GM19463 (cell line): ENCODE measurements around the gene TFEB.
A peak's percentile ranks its signal among the peaks of the same experiment; 100 is the strongest.

Experiments
- ATAC-seq: cut with Tn5 transposase; IDR thresholded peaks from one replicate; pipeline ENCODE4 v1.9.1; 2021; ENCODE audit warnings: mild to moderate bottlenecking, moderate library complexity; ENCODE audit not compliant: unreplicated experiment

Gene TFEB

GRCh38 chr6:41708856-41709255 is 26.6 kb downstream of the TFEB start:
- ATAC-seq, result no peak

GRCh38 chr6:41707565-41708200 is 27.7 kb downstream of the TFEB start:
- no peak for ATAC-seq

DNA sequence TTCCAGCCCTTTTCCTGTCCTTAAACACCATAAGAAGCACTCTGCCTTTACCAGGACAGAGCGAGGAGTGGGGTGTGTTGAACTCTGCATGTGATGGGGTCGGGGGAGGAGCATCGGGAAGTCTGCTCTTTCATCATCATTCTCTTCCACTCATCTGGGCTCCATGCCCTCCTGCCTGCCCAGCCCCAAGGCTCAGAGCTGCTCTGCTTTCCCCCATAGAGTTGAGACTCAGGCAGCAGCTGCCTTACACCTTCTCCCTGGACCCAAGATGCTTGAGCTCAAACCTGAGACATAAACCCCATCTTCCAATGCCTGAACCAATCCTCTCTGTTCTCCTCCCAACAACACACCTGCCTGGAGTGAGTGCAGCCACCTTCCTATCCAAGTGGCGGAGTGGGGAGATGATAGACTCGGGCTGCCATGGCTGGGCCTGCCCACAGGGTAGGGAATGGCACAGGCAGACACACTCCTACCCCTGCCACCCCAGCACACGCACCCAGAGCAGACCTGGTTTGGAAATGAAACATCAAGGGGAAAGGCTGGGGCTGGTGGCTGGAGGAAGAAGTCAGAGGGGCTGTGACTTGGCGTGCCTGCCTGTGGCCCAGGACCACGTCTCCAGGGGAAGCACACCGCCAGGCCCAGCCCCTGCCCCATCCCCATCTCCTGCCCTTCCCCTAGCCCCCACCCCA is 28.4 kb downstream of the TFEB start:
- ATAC-seq, result no peak

DNA sequence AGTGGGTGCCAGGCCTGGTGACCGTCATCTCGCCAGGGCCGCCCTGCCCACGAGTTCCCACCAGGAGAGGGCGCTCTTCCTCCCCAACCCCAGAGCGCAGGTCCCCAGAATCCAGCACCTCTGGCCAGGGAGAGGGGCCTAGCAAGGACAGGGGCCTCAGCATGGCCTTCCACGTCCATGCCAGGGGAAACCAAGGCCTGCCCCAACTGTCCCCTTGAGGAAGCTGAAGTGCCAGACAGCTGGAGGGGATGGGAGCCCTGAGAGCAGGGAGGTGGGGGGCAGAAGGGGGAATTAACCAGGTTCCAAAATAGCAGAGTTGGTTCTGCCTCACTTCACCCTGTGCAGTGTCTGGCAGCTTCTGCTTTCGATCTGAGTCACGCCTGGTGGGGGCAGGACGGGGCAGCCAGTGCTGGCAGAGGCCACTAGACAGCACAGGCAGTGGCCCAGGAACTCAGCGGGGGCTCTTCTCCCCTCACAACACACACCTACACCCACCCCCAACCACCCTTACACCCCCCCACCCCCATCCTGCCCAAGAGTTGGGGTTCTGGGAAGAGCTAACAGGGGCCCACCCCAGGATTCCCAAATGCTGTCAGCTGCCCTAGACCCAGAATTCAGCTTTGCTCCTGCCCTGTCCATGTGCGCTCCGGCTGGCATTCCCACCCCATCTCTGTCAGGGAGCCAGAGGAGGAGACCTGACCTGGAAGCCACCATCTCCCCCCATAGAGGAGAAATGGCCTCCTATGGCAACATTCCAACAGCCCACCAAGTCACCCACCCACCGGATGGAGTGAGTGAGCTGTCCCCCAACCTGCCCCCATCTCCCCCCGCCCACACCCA is 29.2 kb downstream of the TFEB start:
- ATAC-seq, result peak; percentile 77

DNA sequence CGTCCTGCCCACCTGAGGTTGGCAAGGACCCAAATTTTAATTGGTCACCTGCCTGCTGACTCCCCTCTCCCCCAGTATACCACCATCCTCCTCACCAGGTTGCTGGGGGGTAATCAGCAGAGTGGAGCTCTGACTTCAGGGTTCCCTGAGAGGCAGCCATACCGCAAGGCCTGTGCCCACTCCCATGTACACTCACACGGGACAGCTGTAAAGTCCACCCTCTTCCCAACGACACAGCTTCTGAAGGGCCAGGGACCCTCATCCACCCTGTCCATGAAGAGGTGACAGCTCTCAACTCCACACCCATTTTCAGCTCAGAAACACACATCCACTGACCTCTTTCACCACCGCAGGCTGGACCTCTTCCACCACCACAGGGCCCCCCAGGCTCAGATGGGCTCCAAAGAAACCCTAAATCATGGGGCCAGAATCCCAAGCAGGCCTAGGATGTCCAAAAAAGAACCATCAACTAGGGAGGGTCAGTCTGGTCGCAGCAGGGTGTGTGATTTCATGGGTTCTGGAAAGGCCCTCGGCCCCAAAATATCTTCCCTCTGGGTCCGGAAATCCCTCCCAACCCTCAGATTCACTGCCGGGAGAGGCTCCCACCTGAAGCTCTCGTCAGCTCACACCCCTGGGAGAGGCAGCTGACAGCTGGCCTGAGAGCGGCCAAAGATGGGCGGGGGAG is 30.0 kb downstream of the TFEB start:
- no peak for ATAC-seq

DNA sequence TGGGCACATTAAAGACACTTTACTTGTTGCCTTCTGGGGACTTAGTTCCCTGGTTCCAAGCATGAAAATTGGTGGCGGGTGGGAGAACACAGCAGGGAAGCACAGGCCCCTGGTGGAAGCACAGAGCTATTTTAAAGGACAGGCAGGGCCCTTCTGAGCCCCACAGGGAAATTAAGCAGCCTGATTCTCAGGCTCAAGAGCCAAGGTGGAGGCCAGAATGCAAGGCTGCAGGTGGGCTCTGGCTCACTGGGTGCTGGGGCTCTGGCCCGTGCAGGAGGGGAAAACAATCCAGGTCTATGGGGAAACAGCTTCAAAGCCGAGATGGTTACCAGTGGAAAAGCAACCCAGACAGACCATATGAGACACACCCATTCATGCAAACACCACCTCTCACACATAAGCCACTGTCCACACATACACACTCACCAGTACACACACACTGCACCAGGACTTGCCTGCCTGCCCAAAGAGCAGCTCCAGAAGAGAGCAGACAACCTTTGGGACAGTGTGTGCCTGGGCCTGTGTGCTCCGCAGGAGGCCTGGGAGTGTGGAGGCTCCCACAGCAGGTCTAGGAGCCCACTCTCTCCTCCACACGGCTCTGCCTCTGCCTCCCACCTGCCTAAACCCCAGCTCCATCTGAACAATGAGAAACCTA is 30.6 kb downstream of the TFEB start:
- no peak for ATAC-seq

GRCh38 chr6:41704028-41704427 is 31.4 kb downstream of the TFEB start:
- no peak for ATAC-seq

DNA sequence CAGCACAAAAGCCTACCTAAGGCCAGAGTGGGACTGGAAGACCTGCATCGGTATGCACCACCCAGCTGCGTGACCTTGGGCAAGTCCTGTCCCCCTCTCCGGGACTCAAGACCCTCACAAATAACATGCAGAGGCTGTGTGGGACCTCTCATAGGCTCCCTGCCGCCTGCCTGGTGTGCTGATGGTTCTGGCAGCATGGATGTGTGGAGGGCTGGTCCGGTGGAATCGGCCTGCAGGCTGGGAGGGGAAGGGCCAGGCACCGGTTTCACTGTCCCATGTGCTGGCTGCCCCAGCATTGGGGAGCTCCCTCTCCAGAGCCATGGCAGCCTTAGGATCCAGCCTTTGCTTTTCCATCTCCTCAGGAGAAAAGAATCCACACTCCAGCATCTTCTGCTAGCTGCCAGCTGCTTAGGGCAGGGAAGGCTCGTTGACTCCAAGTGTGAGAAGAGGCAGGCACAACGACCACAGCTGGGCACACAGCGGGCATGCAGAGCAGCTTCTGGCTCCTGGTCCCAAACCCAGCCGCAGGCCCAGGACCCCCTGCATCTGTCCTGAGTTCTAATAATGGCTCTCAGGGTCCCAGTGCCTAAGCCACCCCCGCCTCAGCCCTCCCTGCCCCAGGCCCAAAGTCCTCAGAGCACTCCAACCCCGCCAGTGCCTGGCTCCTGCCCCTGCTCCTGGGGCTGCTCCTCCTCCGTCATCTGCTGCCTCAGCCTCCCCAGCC is 32.5 kb downstream of the TFEB start:
- no peak for ATAC-seq

DNA sequence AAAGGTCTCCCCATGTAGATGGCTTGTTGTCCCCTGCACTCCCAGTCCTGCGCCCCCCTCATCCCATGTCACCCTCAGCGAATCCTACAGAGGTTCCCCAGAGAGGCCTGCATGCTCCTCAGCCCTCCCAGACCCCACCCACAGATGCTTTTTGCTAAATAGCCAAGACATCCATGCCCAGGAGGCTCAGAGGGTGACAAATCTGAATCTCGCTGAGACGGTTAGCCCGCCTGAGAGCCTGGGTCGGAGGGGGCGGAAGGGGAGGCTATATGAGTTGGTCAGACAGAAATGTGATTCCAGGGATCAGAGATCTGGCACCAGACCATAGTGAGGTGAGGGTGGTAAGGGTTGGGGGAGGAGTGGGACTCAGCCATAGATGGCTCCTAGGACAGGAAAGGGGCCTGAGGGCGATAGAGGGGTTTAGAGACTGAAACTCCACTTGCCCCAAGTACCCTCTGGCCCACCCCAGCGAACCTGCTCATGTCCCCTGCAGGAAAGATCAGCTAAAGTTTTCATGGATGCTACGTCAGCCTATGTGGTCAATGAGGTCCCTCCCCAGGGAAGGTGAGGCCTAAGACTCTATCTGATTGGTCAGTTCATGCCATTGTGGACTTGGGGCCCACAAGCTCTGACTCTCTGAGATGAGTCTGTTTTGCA is 33.2 kb downstream of the TFEB start:
- ATAC-seq, result no peak

GRCh38 chr6:41700463-41701347 is 34.7 kb downstream of the TFEB start:
- no peak for ATAC-seq

- no peak for ATAC-seq
These were observed 36.3 kb downstream of the TFEB start for GRCh38 chr6:41699063-41699462.

DNA sequence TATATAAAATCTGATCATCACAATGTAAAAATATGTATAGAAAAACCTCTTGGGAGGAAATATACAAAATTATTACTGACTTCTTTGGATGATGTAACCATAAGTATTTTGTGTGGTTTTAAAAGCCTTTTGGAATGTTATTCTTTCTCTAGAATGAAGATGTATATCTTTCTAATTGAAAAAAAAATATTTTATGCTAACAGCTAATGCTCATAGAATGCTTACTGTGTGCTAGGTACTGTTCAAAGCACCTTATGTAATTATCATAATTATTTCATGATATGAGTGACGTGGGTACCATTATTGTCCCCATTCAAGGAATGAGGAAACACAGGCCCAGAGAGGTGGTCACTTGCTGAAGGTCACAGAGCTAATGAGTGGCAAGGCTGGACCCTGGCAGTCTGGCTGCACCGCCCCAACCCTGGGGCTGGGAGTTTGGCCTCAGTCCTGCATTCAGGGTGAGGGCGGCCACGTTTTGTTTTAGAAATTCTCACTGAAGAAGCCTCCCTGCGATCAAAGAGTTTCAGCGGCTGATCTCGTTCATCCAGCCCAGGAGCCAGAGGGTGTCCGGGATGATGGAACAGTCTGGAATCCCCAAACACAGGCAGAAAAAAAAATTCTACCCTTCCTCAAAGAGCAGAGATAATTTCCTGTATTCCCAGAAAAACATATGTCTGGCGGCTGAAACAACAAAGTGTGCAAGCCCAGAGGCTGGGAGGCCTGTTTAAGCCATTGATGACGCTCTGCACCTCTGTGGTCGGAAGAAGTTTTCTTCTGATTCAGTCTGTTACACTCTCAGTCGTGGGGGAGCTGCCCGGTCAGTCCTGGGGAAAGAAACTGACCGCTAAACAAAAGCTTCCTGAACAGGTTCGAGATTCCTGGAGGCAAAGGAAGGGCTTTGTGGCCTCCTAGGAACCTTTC is 37.3 kb downstream of the TFEB start:
- ATAC-seq, result no peak

DNA sequence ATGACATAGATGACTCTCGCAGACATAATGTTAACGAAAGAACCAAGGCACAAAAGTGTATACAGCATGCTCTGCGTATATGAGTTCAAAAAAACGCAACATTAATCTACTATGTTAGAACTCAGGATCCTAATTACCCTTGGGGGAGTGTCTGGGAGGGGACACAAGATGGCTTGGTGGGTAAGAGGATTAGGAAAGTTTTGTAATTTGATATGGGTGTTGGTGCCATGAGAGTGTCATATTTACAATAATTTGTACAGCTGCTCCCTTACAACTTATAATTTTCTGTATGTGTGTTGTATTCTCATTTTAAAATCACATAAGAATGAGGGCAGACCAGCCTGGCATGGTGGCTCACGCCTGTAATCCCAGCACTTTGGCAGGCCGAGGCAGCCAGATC is 38.6 kb downstream of the TFEB start:
- ATAC-seq, result no peak

GRCh38 chr6:41695825-41696224 is 39.6 kb downstream of the TFEB start:
- no peak for ATAC-seq

DNA sequence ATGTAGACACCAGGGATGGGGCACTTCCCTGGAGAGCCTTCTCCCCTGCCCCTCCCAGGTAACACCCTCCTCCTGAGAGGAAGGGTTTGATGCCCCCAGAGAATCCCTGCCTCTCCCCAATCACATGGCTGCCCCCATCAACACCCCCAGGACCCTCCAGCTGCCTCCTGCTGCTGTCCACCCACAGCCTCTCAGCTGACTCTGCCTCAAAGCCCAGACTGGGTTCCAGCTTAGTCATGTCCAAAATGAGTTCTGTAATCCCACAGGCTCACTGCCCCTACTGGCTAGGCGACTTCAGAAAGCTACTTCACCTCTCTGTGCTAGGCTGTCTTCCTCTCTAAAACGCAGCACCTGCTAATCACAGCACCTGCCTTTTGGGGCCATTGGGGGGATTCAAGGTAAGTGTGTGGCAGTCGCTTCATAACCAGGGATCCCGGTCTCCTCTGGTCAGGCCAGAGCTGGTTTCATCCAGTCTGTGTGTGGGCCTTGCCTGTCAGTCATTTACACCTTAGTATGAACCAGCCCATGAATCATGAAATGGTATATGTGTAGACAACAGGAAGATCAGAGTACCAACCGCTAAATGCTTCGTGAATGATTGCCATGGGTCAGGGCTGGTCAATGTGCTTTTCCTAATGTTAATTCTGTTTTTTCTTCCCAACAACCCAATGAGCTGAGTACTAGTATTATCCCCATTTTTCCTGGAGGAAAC is 40.4 kb downstream of the TFEB start:
- no peak for ATAC-seq

DNA sequence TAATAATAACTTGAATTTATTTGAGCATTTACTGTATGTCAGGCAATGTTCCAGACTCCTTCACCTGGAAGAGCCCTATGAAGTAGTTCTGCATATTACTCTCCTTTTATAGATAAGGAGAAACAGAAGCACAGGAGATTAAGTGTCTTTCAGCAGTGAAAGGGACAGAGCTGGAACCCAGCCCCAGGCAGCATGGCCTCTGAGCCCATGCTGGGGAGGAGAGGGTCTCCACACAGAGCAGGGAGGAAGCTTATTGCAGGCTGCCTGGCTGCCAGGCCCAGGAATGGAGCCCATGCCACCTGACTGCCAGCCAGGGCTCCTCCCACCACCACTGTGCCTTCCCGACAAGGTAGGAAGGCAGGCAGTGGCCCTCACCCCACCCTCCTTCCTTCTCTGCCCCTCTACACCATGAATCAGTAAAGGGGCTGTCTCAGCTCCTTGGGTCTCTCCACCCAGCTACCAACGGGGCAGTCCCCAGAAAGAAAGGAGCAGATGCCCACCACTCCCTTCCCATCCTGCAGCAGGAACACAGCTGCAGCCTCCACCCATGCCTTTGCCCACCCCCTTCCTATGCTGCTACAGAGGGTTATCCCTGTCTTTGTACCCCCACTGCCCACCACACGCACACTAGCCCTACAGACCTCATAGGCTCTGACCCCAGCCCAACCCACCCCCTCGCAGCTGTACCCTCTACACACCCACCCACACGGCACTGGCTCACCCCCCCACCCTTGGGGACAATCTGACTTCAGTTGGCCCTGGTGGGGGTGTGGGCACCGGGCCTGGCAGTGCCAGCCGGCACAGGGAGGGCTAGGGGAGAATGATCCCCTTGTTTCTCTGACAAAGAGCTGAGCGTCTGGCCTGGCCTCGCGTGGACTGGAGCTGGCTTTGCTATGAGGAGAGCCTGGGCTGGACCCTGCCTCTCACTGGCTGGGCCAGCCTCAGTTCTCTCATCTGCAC is 41.8 kb downstream of the TFEB start:
- no peak for ATAC-seq
